ENCODE results near the gene PLK1.

- TF ChIP-seq POLR2A (IDR thresholded peaks at IDR 0.05; ENCODE audit: low read length) (no peak), GATA1 (IDR thresholded peaks at IDR 0.05; ENCODE audit: low read depth, low read length) (no peak)
These were observed 1.3 kb downstream of the PLK1 start for GRCh38 chr16:23679986-23680336.
